Aorta (tissue), 5 donors: Measurements from ENCODE around the gene MAP3K14. TPM values are rescaled to one million over a fixed set of nuclear protein-coding genes. Genes with fewer than 3 reads are reported as not detected.

Experiments
- ATAC-seq: fragments of 200-7000 bp; cut with Tn5 transposase; one replicate; pipeline ENCODE4 v1.9.1; 2022; ENCODE audit warnings: moderate library complexity; ENCODE audit not compliant: low FRiP score
- DNase-seq, 2 donors: peaks; one replicate each; pipeline ENCODE4 v3.0.0-alpha.2; 2020
- H3K27ac ChIP-seq, 2 donors: one replicate each; pipeline ENCODE4 v1.5.1; 2013; ENCODE audit warnings: low read length in 2 of 2, mild to moderate bottlenecking in 2 of 2, moderate library complexity in 2 of 2, control low read depth in 1 of 2, inconsistent platforms in 1 of 2, low read depth in 1 of 2
- H3K27me3 ChIP-seq, 2 donors: one replicate each; pipeline ENCODE4 v1.6.1; 2013; ENCODE audit warnings: control low read depth in 1 of 2, low read length in 1 of 2, mild to moderate bottlenecking in 1 of 2, moderate library complexity in 1 of 2; ENCODE audit not compliant: insufficient read depth in 2 of 2, control insufficient read depth in 1 of 2
- H3K36me3 ChIP-seq, 2 donors: one replicate each; pipeline ENCODE4 v1.6.1; 2013; ENCODE audit warnings: control low read depth in 1 of 2, low read length in 1 of 2, mild to moderate bottlenecking in 1 of 2; ENCODE audit not compliant: insufficient read depth in 2 of 2, control insufficient read depth in 1 of 2
- H3K4me1 ChIP-seq, 2 donors: one replicate each; pipeline ENCODE4 v1.6.1; 2013; ENCODE audit warnings: low read length in 2 of 2, control low read depth in 1 of 2, mild to moderate bottlenecking in 1 of 2, moderate library complexity in 1 of 2; ENCODE audit not compliant: insufficient read depth in 2 of 2, control insufficient read depth in 1 of 2
- H3K4me3 ChIP-seq, 2 donors: one replicate each; pipeline ENCODE4 v1.5.1; 2013; ENCODE audit warnings: low read length in 2 of 2, control low read depth in 1 of 2, mild to moderate bottlenecking in 1 of 2
- H3K9me3 ChIP-seq: one replicate; pipeline ENCODE4 v1.6.1; 2013; ENCODE audit warnings: mild to moderate bottlenecking, low read length; ENCODE audit not compliant: control insufficient read depth
- WGBS, 2 donors: extraction: QIAGEN DNeasy Blood & Tissue Kit; methylation state at CpG; one replicate each; pipeline ENCODE4 v1.1.7; 2013; 5-methylcytosine and 5-hydroxymethylcytosine counted together
- intact Hi-C, 2 donors: fragments of 100-400 bp; cut with DNase I; formaldehyde crosslinking; loops; one replicate each; pipeline versions ENCODE4 v1.14.2 to v1.15.0; 2022
- polyA plus RNA-seq, 2 donors: library from polyadenylated mRNA; stranded (reverse); fragments of 200-250 nt; gene quantifications; one replicate each; pipeline ENCODE4 v1.2.3, GENCODE V29; 2013
- total RNA-seq, 2 donors: library from RNA; stranded (reverse); fragmentation: NEBNext Ultra II Directional; extraction: Animal tissue kit (Norgen Biotek cat#: 25700); gene quantifications; one replicate each; pipeline ENCODE4 v1.2.1, GENCODE V29; 2021
- donor health status: healthy with polysubstance abuse.
- donor health status: Bipolar disorder and iron deficiency.
- donor health status: DM: no; HTN: no; CAD: no.
- donor health status: DM: no; HTN: no; CAD: no.
- donor health status: DM: yes; HTN: yes; CAD: no.

MAP3K14 gene
- total and polyA plus RNA-seq, 4 donors = 5.9 to 19.7 (median 8.3) TPM

DNA sequence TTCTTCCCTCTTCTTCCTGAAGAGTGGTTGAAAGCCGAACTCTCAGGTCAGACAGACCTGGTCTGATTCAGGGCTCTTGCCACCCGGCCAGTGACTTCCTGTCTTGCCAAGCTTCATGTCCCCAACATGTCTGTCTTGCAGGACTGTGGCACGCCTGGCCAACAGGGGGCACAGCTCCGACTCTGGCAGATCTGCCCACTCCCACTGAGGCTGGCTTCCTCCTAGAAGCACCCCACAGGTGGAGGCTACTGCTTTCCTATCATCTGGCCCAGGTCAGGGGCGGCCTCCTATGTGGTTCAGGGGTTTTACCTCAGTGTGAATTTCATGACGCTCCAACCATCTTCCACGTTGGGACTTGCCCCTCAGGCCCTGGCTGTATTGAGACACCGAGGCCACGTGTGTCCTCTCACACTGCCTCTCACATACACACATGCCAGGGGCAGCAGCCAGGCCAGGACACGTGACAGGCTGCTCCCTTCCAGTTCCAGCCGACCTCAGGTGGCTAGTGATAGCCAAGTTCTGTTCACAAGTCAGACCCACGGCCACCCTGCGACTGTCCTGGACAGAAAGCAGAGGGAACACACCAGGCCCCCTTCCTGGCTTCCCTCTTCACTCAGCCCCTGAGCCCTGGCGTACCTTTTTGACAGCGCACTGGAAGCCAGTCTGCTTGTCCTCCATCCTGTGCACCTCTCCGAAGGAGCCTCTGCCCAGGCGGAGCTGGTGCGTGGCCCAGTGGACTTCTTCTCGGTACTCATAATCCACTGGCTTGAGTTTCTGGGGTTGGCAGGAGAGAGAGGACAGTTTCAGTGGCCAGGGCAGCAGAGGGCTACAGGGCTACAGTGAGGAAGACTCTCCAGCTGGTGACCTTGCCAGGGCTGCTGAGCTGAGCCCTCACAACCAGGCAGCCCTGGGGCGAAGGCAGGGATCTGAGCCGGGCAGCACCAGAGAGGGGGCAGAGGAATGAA lies 32.4 kb downstream of the MAP3K14 start:
- 88 to 89% methylated on average over 21 of the region's 21 CpGs for WGBS, 2 donors
- Histone ChIP-seq H3K9me3 (no peaks in the 10 kb centered on the region), H3K4me1 (no peaks in the 10 kb centered on the region), H3K27me3 (no peaks in the 10 kb centered on the region), H3K27ac (no peak overlapping the region), H3K4me3 (no peak overlapping the region), H3K36me3 (no peaks in the 10 kb centered on the region)
- DNase-seq (no peak), ATAC-seq (no peak)
- intact Hi-C loops = no loop called here

GRCh38 chr17:45283711-45284110 lies 33.1 kb downstream of the MAP3K14 start:
- WGBS, 2 donors = 94% methylated on average over 10 of the region's 10 CpGs

DNA sequence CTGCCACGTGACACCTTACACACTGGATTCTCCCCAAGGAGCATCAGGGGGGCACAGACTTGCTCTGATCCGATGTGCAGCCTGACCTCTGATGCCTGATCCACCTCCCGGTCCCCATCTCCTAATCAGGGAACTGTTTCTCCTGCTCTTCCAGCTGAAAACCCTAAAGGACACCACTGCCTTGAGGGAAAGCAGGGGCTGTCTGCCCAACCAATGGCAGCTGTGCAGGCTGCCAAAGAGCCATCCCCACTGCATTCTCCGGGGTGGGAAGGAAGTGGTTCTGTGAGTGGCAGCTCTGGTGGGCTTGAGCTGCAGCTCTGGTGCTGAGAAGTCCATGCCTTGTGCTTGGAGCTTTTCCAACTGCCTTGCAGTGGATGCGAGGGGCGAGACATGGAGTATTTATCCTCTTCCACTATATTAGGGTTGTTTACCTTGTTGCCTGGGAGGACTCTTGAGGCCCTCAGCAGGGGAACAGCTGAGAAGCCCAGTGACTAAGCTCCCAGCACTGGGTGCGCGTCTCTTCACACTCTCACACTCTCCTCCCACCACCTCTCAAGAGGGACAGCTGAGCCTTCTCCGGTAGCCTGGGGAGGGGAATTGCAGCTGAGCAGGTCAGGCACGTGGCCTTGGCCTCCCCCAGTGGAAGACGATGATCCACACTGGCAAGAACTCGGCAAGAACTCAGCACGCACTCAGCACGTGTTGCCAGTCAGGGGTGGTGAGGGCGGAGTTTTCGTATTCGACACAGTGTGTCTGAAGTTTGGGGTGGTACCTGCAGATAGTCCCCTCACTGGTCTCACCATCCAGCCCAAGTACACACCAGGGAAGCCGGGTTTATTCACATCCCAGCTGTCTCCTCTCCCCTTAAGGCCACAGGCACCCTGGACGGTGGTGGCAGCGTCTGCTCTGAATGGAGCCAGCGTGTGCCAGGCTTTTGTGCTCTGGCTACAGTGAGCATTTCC lies 33.9 kb downstream of the MAP3K14 start:
- no peak overlapping the region for H3K4me3 ChIP-seq
- intact Hi-C loops = no loop called here
- WGBS, 2 donors = 81 to 82% methylated on average over 21 of the region's 21 CpGs
- H3K9me3 ChIP-seq = no peaks in the 10 kb centered on the region
- H3K36me3 ChIP-seq = no peaks in the 10 kb centered on the region
- ATAC-seq = no peak
- no peak overlapping the region for H3K27ac ChIP-seq
- peaks cover 0 to 2% of the 10 kb centered on the region in 2 donors for H3K4me1 ChIP-seq
- H3K27me3 ChIP-seq = no peaks in the 10 kb centered on the region
- peak in 1 of 2 donors; percentile 52 for DNase-seq

More at GRCh38 chr17:45283711-45284110, 33.1 kb downstream of the MAP3K14 start:
- DNase-seq (peak in 1 of 2 donors; percentile 70), ATAC-seq (no peak)
- Histone ChIP-seq H3K9me3 (no peaks in the 10 kb centered on the region), H3K4me3 (no peak overlapping the region), H3K27ac (no peak overlapping the region), H3K4me1 (no peaks in the 10 kb centered on the region), H3K36me3 (no peaks in the 10 kb centered on the region), H3K27me3 (no peaks in the 10 kb centered on the region)
- intact Hi-C loops = no loop called here

DNA sequence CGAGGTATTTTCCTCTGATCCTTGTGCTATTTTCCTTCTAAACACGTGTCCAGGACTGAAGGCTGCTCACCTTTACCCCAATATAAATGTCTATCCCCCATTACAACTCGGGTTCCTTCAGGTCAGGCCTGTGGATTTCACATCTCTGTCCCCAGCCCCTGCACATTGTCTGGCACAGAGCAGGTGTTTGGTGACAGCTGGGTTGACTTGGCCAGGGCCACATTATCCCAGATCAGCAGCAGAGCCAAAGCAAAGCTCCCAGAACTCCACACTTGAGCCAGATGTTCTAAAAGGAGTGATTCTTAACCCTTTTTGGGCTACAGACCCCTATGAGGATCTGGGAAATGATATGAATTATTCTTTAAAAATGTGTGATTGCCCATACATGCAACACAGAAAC lies 36.9 kb downstream of the MAP3K14 start:
- 59 to 68% methylated on average over 3 of the region's 3 CpGs for WGBS, 2 donors
- Histone ChIP-seq H3K4me1 (peaks cover 0 to 2% of the 10 kb centered on the region in 2 donors), H3K27me3 (no peaks in the 10 kb centered on the region), H3K4me3 (no peak overlapping the region), H3K9me3 (no peaks in the 10 kb centered on the region), H3K36me3 (no peaks in the 10 kb centered on the region), H3K27ac (no peak overlapping the region)
- ATAC-seq (no peak), DNase-seq (peak in 1 of 2 donors; percentile 11)
- intact Hi-C loops = loop anchor here in 1 of 2 donors (5.0 kb wide), 1 partner anchor 63 kb away; no protein-coding TSS in a partner anchor

DNA sequence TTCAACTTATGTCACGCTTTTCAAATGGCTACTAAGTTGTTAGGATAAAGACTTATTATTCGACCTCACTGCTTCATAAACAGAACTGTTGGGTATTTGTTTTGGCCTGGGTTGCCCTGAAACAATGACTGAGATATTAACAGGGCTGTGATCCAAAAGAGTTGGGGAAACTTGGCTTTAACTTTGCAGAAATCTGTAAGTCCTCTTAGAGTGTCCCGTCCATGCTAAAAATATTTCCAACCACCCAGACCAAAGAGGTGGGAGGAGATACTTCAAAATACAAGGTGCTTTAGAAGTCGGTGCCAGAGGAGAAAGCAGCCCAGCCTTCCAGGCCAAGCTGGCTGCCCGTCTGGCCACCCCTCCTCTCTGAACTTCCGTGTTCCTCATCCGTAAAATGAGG lies 38.8 kb downstream of the MAP3K14 start:
- Histone ChIP-seq H3K4me1 (peaks cover 0 to 2% of the 10 kb centered on the region in 2 donors), H3K9me3 (no peaks in the 10 kb centered on the region), H3K27ac (peak overlapping the region in 1 of 2 donors; percentile 32), H3K36me3 (peaks cover 0 to 3% of the 10 kb centered on the region in 2 donors), H3K27me3 (no peaks in the 10 kb centered on the region), H3K4me3 (no peak overlapping the region)
- WGBS, 2 donors = 4 to 6% methylated on average over 7 of the region's 7 CpGs
- DNase-seq = no peak
- ATAC-seq = peak; percentile 71
- intact Hi-C loops = loop anchor here (1.0 to 5.0 kb wide), 3 partner anchors 39 to 107 kb away; partner anchors contain the start of gene MAP3K14 (in 1 of the 2)

DNA sequence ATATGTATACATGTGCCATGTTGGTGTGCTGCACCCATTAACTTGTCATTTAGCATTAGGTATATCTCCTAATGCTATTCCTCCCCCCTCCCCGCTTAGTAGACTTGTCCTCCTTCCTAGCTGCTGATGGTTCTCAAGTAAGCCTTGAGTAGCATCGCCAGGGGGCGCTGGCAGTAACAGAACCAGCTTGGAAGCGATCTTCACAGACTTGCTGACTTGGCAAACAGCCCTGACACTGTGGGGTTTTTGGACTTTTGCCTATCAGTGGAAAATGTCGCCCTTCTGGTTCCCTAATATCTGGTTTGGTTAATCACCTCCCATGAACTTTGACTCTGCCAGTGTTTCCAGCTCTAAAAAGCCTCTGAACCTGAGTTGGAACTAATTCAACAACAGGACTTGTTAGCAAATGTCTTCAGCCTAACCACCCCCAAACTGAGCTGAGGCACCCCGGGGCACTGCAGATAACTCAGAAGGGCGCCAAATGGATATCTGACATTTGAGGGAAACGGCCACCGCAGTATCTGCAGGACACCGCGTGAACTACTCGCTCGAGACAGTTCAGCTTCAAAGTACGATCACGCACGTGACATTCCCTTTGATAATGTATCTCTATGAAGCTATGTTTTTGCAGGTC lies 39.5 kb downstream of the MAP3K14 start:
- Histone ChIP-seq H3K27me3 (no peaks in the 10 kb centered on the region), H3K4me3 (no peak overlapping the region), H3K4me1 (peaks cover 0 to 2% of the 10 kb centered on the region in 2 donors), H3K27ac (peak overlapping the region in 1 of 2 donors; percentile 32), H3K9me3 (no peaks in the 10 kb centered on the region), H3K36me3 (peaks cover 0 to 3% of the 10 kb centered on the region in 2 donors)
- peak; percentile 85 for ATAC-seq
- DNase-seq = peak; percentile 95 to 97
- 3 to 6% methylated on average over 16 of the region's 16 CpGs for WGBS, 2 donors
- intact Hi-C loops = loop anchor here (1.0 to 5.0 kb wide), 3 partner anchors 39 to 108 kb away; partner anchors contain the start of gene MAP3K14 (in 1 of the 2)

- Histone ChIP-seq H3K27ac (no peak overlapping the region), H3K9me3 (no peaks in the 10 kb centered on the region), H3K4me3 (no peak overlapping the region), H3K27me3 (no peaks in the 10 kb centered on the region), H3K4me1 (peaks cover 0 to 2% of the 10 kb centered on the region in 2 donors), H3K36me3 (peaks cover 0 to 3% of the 10 kb centered on the region in 2 donors)
- WGBS, 2 donors = 77 to 79% methylated on average over 6 of the region's 6 CpGs
- intact Hi-C loops = loop anchor here in 1 of 2 donors (2.0 to 5.0 kb wide), 2 partner anchors 41 to 59 kb away; partner anchors contain the start of gene MAP3K14
- DNase-seq = no peak
- ATAC-seq = no peak
Measured at GRCh38 chr17:45276031-45276430, 40.8 kb downstream of the MAP3K14 start.

GRCh38 chr17:45274033-45274432 lies 42.8 kb downstream of the MAP3K14 start:
- WGBS, 2 donors = 91 to 96% methylated on average over 5 of the region's 5 CpGs
- H3K36me3 ChIP-seq = peaks cover 0 to 4% of the 10 kb centered on the region in 2 donors
- DNase-seq = no peak
- H3K27me3 ChIP-seq = no peaks in the 10 kb centered on the region
- intact Hi-C loops = no loop called here
- no peak overlapping the region for H3K4me3 ChIP-seq
- H3K9me3 ChIP-seq = no peaks in the 10 kb centered on the region
- ATAC-seq = no peak
- H3K4me1 ChIP-seq = peaks cover 0 to 2% of the 10 kb centered on the region in 2 donors
- H3K27ac ChIP-seq = no peak overlapping the region
